ENCODE results near the gene PARM1. TPM values are rescaled to one million over a fixed set of nuclear protein-coding genes. Genes with fewer than 3 reads are reported as not detected.

Gene PARM1
- total RNA-seq, 1 donor from 2014 or later = 22.4 TPM

DNA sequence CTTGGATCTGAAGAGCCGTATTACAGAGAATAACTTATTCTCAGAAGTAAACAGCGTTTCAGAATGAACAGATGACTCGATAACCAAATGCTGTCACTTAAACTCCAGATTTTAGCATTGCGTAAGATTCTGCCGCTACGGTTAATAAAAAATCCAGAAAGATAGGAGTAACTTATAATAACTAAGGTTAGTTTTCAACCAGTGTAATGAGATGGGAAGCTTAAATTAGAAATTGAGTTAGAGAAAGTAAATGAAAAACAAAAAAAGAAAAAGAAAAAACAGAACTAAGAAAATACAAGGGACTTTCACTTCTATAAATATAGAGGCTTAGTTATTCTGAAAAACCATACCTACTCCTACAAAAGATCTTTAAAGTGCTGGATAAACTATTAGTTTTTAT, 13.1 kb upstream of the PARM1 start:
- Mint-ChIP-seq H3K27ac (no peak overlapping the region), H3K9me3 (no peaks in the 10 kb centered on the region), H3K36me3 (no peaks in the 10 kb centered on the region), H3K27me3 (no peaks in the 10 kb centered on the region), H3K4me3 (no peak overlapping the region), H3K4me1 (ENCODE audit: unreplicated experiment) (no peaks in the 10 kb centered on the region)
- TF ChIP-seq, protein P1, sequence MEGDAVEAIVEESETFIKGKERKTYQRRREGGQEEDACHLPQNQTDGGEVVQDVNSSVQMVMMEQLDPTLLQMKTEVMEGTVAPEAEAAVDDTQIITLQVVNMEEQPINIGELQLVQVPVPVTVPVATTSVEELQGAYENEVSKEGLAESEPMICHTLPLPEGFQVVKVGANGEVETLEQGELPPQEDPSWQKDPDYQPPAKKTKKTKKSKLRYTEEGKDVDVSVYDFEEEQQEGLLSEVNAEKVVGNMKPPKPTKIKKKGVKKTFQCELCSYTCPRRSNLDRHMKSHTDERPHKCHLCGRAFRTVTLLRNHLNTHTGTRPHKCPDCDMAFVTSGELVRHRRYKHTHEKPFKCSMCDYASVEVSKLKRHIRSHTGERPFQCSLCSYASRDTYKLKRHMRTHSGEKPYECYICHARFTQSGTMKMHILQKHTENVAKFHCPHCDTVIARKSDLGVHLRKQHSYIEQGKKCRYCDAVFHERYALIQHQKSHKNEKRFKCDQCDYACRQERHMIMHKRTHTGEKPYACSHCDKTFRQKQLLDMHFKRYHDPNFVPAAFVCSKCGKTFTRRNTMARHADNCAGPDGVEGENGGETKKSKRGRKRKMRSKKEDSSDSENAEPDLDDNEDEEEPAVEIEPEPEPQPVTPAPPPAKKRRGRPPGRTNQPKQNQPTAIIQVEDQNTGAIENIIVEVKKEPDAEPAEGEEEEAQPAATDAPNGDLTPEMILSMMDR (conservative IDR thresholded peaks at IDR 0.05) = no peak
- no peak for DNase-seq (ENCODE audit: extremely low spot score, unreplicated experiment)

DNA sequence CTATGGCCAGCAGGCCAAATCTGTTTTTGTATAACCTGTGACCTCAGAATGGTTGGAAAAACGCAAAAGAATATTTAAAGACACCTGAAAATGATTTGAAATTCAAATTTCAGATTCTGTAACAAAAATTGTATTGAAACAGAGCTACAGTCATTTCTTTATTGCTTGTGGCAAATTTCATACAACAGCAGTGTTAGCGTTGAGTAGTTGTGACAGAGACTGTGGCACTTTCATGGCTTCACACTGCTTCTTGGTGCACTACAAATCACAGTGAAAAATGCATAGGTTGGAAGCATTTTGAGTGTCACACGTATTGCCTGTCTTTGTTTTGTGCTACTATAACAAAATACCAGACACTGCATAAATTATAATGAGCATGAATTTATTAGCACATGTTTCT, 12.2 kb upstream of the PARM1 start:
- Mint-ChIP-seq H3K4me1 (ENCODE audit: unreplicated experiment) (no peaks in the 10 kb centered on the region), H3K27ac (no peak overlapping the region), H3K9me3 (no peaks in the 10 kb centered on the region), H3K4me3 (no peak overlapping the region), H3K27me3 (no peaks in the 10 kb centered on the region), H3K36me3 (no peaks in the 10 kb centered on the region)
- DNase-seq (ENCODE audit: extremely low spot score, unreplicated experiment) = no peak
- TF ChIP-seq, protein P1 (conservative IDR thresholded peaks at IDR 0.05) = no peak

DNA sequence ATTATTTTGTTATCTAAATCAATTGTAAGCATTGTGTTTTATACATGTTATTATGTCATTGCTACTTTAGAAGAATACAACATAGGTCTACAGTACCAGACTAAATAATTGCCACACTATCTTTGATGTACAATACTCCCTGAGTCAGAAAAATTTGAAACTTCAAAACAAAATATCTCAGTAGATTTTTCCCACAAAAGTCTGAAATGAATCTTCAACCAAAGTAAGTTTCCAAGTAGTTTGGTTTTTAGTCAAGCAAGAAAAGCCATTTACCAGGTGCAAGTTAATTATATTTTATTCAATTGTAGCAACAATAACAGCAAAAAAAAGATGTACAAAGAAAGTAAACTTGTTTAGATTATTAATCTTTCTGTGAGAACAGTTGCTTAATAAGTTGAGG, 11.4 kb upstream of the PARM1 start:
- Mint-ChIP-seq H3K9me3 (no peaks in the 10 kb centered on the region), H3K4me3 (no peak overlapping the region), H3K27me3 (no peaks in the 10 kb centered on the region), H3K27ac (no peak overlapping the region), H3K4me1 (ENCODE audit: unreplicated experiment) (no peaks in the 10 kb centered on the region), H3K36me3 (no peaks in the 10 kb centered on the region)
- no peak for DNase-seq (ENCODE audit: extremely low spot score, unreplicated experiment)
- TF ChIP-seq, protein P1 (conservative IDR thresholded peaks at IDR 0.05) = no peak

DNA sequence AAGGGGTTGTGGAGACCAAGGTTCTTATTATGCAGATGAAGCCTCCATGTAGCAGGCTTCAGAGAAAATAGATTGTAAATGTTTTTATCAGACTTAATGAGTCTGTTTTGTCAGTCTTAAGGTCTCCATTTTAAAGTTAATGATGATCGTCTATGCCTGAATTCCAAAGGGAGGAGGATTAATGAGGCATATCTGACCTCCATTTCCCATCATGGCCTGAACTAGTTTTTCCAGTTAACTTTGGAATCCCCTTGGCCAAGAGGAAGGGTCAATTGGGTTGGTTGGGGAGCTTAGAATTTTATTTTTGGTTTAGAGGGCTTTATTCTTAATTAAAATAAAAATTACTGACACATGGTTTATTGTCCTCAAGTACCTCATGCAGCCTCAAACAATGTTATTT, 6.9 kb upstream of the PARM1 start:
- Mint-ChIP-seq H3K4me3 (no peak overlapping the region), H3K27ac (no peak overlapping the region), H3K36me3 (no peaks in the 10 kb centered on the region), H3K4me1 (ENCODE audit: unreplicated experiment) (no peaks in the 10 kb centered on the region), H3K27me3 (peaks cover 10% of the 10 kb centered on the region), H3K9me3 (no peaks in the 10 kb centered on the region)
- TF ChIP-seq, protein P1 (conservative IDR thresholded peaks at IDR 0.05) = no peak
- DNase-seq (ENCODE audit: extremely low spot score, unreplicated experiment) = no peak

DNA sequence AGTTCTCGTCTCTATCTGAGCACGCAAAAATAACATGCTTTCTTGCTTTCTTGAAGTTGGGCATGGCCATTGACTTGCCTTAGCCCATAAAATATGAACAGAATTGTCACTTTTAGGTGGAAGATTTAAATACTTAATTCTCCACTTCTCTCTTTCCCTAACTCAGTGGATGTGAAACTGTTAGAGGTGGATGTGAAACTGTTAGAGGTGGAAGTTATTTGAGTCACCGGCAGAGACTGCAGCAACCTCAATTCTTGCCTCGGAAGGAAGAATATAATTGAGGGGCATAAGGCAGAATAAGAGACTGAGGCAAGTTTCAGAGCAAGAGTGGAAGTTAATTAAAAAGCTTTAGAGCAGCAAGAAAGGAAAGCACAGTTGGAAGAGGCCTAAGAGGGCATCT, 2.8 kb upstream of the PARM1 start:
- Mint-ChIP-seq H3K36me3 (no peaks in the 10 kb centered on the region), H3K4me1 (ENCODE audit: unreplicated experiment) (peaks cover 18% of the 10 kb centered on the region), H3K9me3 (no peaks in the 10 kb centered on the region), H3K27me3 (peaks cover 43% of the 10 kb centered on the region), H3K27ac (no peak overlapping the region), H3K4me3 (no peak overlapping the region)
- no peak for DNase-seq (ENCODE audit: extremely low spot score, unreplicated experiment)
- TF ChIP-seq, protein P1 (conservative IDR thresholded peaks at IDR 0.05) = no peak

DNA sequence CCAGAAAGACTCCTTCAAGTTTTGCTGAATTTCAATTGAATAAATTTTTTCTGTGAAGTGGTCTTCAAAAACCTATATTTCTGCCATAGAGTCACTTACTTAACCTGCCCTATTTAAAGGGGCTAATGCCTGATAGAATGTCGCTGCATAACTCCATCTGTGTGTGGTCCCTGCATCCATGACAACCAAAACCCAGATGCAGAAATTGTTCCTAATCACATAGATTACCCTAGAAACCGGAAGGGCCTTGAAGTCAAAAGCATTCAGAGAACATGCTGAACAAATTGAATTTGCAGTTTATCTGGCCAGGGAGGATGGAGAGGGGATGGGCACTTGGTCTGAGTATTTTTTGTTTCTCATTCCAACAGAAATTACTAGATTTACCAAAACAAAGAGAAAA, 1.5 kb upstream of the PARM1 start:
- H3K27me3 Mint-ChIP-seq = peaks cover 47% of the 10 kb centered on the region

More for the DNA sequence above, 1.5 kb upstream of the PARM1 start:
- Mint-ChIP-seq H3K36me3 (no peaks in the 10 kb centered on the region), H3K9me3 (no peaks in the 10 kb centered on the region), H3K4me3 (peak overlapping the region; percentile 57), H3K4me1 (ENCODE audit: unreplicated experiment) (peaks cover 19% of the 10 kb centered on the region), H3K27ac (no peak overlapping the region)
- DNase-seq (ENCODE audit: extremely low spot score, unreplicated experiment) = no peak
- TF ChIP-seq, protein P1 (conservative IDR thresholded peaks at IDR 0.05) = no peak
